ENCODE data around the gene PGAP1. TPM values are rescaled to one million over a fixed set of nuclear protein-coding genes. Genes with fewer than 3 reads are reported as not detected.

The PGAP1 gene
- total RNA-seq, 4 donors from 2014 or later, result 6.5 to 15.6 (median 9.2) TPM

- Histone ChIP-seq H3K9me3 (no peaks in the 10 kb centered on the region), H3K4me1 (no peaks in the 10 kb centered on the region), H3K36me3 (peaks cover 0 to 86% (median 5%) of the 10 kb centered on the region in 3 donors), H3K27me3 (no peaks in the 10 kb centered on the region), H3K27ac (no peak overlapping the region), H3K4me3 (no peak overlapping the region)
- TF ChIP-seq POLR2A (IDR thresholded peaks at IDR 0.05), result no peak
- no peak for TF ChIP-seq CTCF (IDR thresholded peaks at IDR 0.05)
- WGBS, 2 donors, result 96 to 100% methylated on average over 1 of the region's 1 CpG
- no peak for DNase-seq
- intact Hi-C loops (cut with DNase I), result no loop called here
Measured at GRCh38 chr2:196876364-196876763, 50.1 kb downstream of the PGAP1 start.

- H3K27me3 ChIP-seq, result no peaks in the 10 kb centered on the region
- TF ChIP-seq POLR2A (IDR thresholded peaks at IDR 0.05) (no peak), CTCF (IDR thresholded peaks at IDR 0.05) (no peak)
- peaks cover 0 to 90% (median 3%) of the 10 kb centered on the region in 3 donors for H3K36me3 ChIP-seq
- no peak overlapping the region for H3K4me3 ChIP-seq
- DNase-seq, result no peak
- H3K9me3 ChIP-seq, result no peaks in the 10 kb centered on the region
- H3K4me1 ChIP-seq, result no peaks in the 10 kb centered on the region
- no peak overlapping the region for H3K27ac ChIP-seq
- intact Hi-C loops (cut with DNase I), result no loop called here
- WGBS, 2 donors, result 85 to 88% methylated on average over 1 of the region's 1 CpG
Measured at GRCh38 chr2:196875414-196875813, 51.1 kb downstream of the PGAP1 start.

GRCh38 chr2:196873511-196873910 is 53.0 kb downstream of the PGAP1 start:
- no peak for DNase-seq
- Histone ChIP-seq H3K4me3 (no peak overlapping the region), H3K27me3 (no peaks in the 10 kb centered on the region), H3K36me3 (peaks cover 0 to 90% (median 3%) of the 10 kb centered on the region in 3 donors), H3K9me3 (no peaks in the 10 kb centered on the region), H3K27ac (no peak overlapping the region), H3K4me1 (no peaks in the 10 kb centered on the region)
- no peak for TF ChIP-seq POLR2A (IDR thresholded peaks at IDR 0.05)
- no peak for TF ChIP-seq CTCF (IDR thresholded peaks at IDR 0.05)
- WGBS, 2 donors, result 88 to 96% methylated on average over 1 of the region's 1 CpG
- intact Hi-C loops (cut with DNase I), result no loop called here

- peaks cover 0 to 47% (median 4%) of the 10 kb centered on the region in 3 donors for H3K36me3 ChIP-seq
- H3K4me3 ChIP-seq, result no peak overlapping the region
- TF ChIP-seq POLR2A (IDR thresholded peaks at IDR 0.05) (no peak), CTCF (IDR thresholded peaks at IDR 0.05) (no peak)
- H3K4me1 ChIP-seq, result no peaks in the 10 kb centered on the region
- DNase-seq, result no peak
- H3K9me3 ChIP-seq, result peaks cover 0 to 7% (median 0%) of the 10 kb centered on the region in 3 donors
- H3K27ac ChIP-seq, result no peak overlapping the region
- H3K27me3 ChIP-seq, result no peaks in the 10 kb centered on the region
- intact Hi-C loops (cut with DNase I), result no loop called here
- 71 to 83% methylated on average over 1 of the region's 1 CpG for WGBS, 2 donors
Measured at GRCh38 chr2:196854629-196855028, 71.9 kb downstream of the PGAP1 start.

- TF ChIP-seq POLR2A (IDR thresholded peaks at IDR 0.05) (no peak), CTCF (IDR thresholded peaks at IDR 0.05) (no peak)
- Histone ChIP-seq H3K27ac (no peak overlapping the region), H3K36me3 (peaks cover 0 to 36% (median 4%) of the 10 kb centered on the region in 3 donors), H3K4me1 (no peaks in the 10 kb centered on the region), H3K4me3 (no peak overlapping the region), H3K9me3 (no peaks in the 10 kb centered on the region), H3K27me3 (no peaks in the 10 kb centered on the region)
- no peak for DNase-seq
- intact Hi-C loops (cut with DNase I), result no loop called here
- WGBS, 2 donors, result 67 to 77% methylated on average over 4 of the region's 4 CpGs
Measured at GRCh38 chr2:196853301-196854087, 73.0 kb downstream of the PGAP1 start.
